HAP-1 (cell line): Measurements from ENCODE around the gene SYTL1.

Experiments
- DNase-seq, 2 experiments: peaks; one replicate each; pipeline ENCODE4 v3.0.0-alpha.2; 2016 to 2020; ENCODE audit warnings: low spot score in 2 of 2
- H3K27me3 ChIP-seq: fragments of 250-450 bp; sonication (Bioruptor Pico); 2 replicates; pipeline ENCODE4 v1.5.1; 2020; ENCODE audit warnings: low read depth, mild to moderate bottlenecking, moderate library complexity
- H3K36me3 ChIP-seq: fragments of 250-450 bp; sonication (Bioruptor Pico); replicated peaks from 2 replicates; pipeline ENCODE4 v1.5.1; 2020; ENCODE audit warnings: mild to moderate bottlenecking
- H3K4me1 ChIP-seq: fragments of 250-450 bp; sonication (Bioruptor Pico); 2 replicates; pipeline ENCODE4 v1.5.1; 2020; ENCODE audit warnings: mild to moderate bottlenecking
- H3K4me3 ChIP-seq: fragments of 250-450 bp; sonication (Bioruptor Pico); 2 replicates; pipeline ENCODE4 v1.5.1; 2020; ENCODE audit warnings: mild to moderate bottlenecking, moderate library complexity
- H3K9me3 ChIP-seq: fragments of 250-450 bp; sonication (Bioruptor Pico); 2 replicates; pipeline ENCODE4 v1.5.1; 2020; ENCODE audit warnings: mild to moderate bottlenecking, moderate library complexity
- in situ Hi-C: fragments of 300-500 bp; cut with MboI; formaldehyde crosslinking; loops from 3 replicates; pipeline ENCODE4 v1.14.3; 2020; ENCODE audit warnings: low sequenced_read_pairs, inconsistent platforms, mixed read lengths

SYTL1 gene

DNA sequence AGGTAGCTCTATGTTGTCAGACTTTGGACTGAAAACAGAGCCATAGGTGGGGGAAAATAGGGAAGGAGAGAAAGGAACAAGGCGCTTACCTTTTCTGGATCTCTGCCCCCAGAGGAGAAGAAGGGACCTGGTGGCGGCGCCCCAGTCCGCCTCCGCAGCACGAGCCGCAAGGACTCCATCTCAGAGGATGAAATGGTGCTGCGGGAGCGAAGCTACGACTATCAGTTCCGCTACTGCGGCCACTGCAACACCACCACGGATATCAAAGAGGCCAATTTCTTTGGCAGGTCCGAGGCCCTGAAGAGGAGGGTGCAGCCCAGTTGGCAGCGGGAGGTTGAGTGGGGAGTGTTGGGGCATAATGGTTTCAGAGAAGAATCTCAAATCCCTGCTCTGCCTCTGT, 38.3 kb upstream of the SYTL1 start:
- in situ Hi-C loops = loop anchor here (5.0 kb wide), 1 partner anchor 84 kb away; no protein-coding TSS in a partner anchor
- Histone ChIP-seq H3K27me3 (no peaks in the 10 kb centered on the region), H3K4me1 (no peaks in the 10 kb centered on the region), H3K4me3 (no peak overlapping the region), H3K36me3 (no peaks in the 10 kb centered on the region), H3K9me3 (no peaks in the 10 kb centered on the region)
- no peak for DNase-seq

DNA sequence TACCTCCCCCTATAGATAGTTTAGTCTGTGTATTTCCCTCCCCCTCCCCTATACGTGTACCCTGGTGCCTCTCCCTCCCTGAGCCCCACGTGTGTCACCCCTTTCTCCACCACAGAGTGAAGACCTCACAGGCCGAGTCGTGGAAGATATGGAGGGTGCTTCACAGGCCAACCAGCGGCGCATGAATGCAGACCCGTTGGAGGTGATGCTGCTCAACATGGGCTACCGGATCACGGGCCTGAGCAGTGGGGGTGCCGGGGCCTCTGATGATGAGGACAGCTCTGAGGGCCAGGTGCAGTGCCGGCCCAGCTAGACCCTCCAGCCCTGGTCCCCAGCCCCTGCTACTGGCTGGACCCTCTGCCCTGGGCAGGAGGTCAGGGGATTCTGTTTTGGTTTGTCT, 35.8 kb upstream of the SYTL1 start:
- H3K27me3 ChIP-seq = no peaks in the 10 kb centered on the region
- H3K9me3 ChIP-seq = no peaks in the 10 kb centered on the region
- in situ Hi-C loops = no loop called here
- no peak overlapping the region for H3K4me3 ChIP-seq
- H3K4me1 ChIP-seq = no peaks in the 10 kb centered on the region
- DNase-seq = no peak
- no peaks in the 10 kb centered on the region for H3K36me3 ChIP-seq

DNA sequence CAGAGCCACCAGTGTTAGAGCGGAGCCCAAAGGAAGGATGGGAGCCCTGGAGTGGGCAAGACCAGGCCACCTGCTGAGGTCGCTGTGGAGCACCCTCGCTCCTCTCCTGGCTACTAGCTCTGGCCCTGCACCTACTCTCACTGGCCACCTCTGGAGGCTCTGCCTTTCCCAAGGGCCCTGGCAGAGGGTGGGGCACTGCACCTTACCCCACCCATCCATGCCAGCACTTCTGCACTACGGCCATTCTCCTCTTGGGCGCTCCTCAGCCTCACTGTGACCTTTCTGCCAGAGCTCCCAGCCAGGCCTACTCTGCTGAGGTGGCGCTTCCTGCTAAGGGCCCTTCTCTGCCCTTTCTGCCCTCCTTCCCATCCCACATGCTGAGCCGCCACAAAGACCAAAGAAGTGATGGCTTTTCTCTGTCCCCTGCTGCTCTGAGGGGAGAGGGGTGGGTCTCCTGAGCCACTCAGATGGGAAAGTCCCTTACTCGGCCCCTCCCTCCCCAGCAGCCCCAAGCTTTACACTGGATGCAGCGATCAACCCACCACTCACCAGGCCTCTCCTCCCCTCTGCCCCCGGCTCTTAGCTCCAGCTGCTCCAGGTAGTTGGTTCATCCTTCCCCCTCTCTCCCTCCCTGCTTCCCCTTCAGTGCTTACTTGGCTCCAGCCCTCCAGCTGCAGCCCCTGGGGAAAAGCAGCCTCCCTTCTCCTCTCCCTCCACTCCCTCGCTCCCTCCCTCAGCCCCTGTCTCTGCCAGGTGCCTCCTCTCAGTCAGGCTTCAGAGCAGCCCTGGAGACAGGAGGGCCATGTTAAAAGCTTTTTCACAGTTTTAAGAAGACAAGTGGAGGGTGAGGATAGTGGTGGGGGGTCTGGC, 34.7 kb upstream of the SYTL1 start:
- no peak for DNase-seq
- H3K4me1 ChIP-seq = no peaks in the 10 kb centered on the region
- no peaks in the 10 kb centered on the region for H3K9me3 ChIP-seq
- in situ Hi-C loops = no loop called here
- H3K4me3 ChIP-seq = no peak overlapping the region
- no peaks in the 10 kb centered on the region for H3K27me3 ChIP-seq
- no peaks in the 10 kb centered on the region for H3K36me3 ChIP-seq

DNA sequence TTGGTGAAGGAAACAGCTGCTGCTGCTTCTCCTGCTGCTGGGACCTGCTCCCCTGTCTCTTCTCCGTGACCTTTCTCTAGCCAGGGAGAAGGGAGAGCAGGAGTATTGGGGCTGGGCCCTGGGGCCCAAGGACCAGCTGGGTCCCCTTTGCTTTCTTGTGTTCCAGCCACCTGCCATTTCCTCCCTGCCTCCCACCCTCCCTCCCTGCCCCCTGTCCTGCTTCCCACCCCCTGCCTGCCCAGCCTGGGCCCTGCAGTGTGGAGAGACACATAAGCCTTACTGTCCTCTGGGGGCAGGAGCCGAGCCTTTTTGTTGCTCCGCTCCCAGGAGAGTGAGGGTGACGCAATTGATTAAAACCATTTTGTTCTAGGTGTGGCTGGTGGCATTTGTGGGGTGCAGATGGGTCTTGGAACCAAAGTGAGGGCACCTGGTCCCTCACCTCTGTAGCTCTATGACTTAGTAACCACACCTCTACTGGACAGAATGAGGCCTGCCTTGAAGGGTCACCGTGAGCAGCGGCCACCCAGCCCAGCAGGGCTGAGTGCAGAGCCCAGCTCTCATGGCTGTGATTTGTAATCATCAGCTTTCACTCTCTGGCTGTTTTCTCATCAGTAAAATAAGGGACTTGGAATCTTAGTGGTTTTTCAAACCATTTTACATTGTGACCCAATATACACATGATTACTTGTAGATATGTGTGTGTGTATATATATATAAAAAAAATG, 33.8 kb upstream of the SYTL1 start:
- Histone ChIP-seq H3K36me3 (no peaks in the 10 kb centered on the region), H3K27me3 (no peaks in the 10 kb centered on the region), H3K4me3 (no peak overlapping the region), H3K4me1 (no peaks in the 10 kb centered on the region), H3K9me3 (no peaks in the 10 kb centered on the region)
- in situ Hi-C loops = no loop called here
- no peak for DNase-seq

DNA sequence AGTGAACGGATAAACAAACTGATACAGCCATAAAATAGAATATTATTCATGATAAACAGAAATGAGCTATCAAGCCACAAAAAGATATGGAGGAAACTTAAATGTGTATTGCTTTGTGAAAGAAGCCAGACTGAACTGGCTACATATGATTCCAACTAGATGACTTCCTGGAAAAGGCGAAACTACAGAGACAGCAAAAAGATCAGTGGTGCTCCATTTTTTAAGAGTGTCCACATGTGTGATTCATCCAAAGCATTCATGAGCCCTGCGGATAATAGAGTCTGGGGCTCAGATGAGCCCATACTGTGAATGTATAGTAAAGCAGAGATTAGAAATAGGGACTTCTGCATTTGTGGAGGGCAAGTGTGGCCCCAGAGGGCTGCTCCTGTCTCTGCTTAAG, 27.7 kb upstream of the SYTL1 start:
- Histone ChIP-seq H3K4me3 (no peak overlapping the region), H3K27me3 (0 out of 2 replicates have a peak, but pooled peaks cover 2% of the 10 kb centered on the region), H3K4me1 (no peaks in the 10 kb centered on the region), H3K9me3 (no peaks in the 10 kb centered on the region), H3K36me3 (no peaks in the 10 kb centered on the region)
- in situ Hi-C loops = no loop called here
- DNase-seq = no peak

DNA sequence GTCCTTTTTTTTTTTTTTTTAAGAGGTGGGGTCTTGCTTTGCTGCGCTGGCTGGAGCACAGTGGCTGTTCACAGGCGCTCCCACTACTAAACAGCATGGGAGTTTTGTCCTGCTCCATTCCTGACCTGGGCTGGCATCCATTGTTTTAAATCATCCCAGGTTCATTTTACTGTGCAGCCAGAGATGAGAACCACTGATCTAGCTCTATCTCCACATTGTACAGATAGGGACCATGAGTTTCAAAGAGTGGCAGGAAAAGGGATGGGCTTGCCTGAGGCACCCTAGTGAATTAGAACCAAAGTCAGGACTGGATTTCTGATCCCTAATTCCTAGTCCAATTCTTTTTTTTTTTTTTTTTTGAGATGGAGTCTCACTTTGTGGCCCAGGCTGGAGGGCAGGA, 27.1 kb upstream of the SYTL1 start:
- no peaks in the 10 kb centered on the region for H3K9me3 ChIP-seq
- in situ Hi-C loops = no loop called here
- H3K27me3 ChIP-seq = 0 out of 2 replicates have a peak, but pooled peaks cover 2% of the 10 kb centered on the region
- H3K4me1 ChIP-seq = no peaks in the 10 kb centered on the region
- H3K36me3 ChIP-seq = no peaks in the 10 kb centered on the region
- DNase-seq = no peak
- H3K4me3 ChIP-seq = no peak overlapping the region

DNA sequence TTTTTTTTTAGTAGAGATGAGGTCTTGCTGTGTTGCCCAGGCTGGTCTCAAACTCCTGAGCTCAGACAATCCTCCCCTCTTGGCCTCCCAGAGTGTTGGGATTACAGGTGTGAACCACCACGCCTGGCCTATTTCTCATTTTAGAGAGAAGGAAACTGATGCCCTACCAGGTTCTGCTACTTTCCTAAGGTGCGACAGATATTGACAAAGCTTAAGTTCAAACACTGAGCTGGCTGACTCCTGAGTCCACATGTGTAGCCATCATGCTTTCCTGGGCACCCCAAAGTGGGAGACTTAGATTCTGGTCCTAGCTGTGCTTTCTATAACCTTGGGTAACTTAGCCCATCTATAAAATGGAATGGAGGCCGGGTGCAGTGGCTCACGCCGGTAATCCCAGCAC, 25.0 kb upstream of the SYTL1 start:
- in situ Hi-C loops = no loop called here
- no peaks in the 10 kb centered on the region for H3K4me1 ChIP-seq
- no peaks in the 10 kb centered on the region for H3K9me3 ChIP-seq
- H3K4me3 ChIP-seq = no peak overlapping the region
- no peak for DNase-seq
- H3K27me3 ChIP-seq = 0 out of 2 replicates have a peak, but pooled peaks cover 2% of the 10 kb centered on the region
- no peaks in the 10 kb centered on the region for H3K36me3 ChIP-seq

DNA sequence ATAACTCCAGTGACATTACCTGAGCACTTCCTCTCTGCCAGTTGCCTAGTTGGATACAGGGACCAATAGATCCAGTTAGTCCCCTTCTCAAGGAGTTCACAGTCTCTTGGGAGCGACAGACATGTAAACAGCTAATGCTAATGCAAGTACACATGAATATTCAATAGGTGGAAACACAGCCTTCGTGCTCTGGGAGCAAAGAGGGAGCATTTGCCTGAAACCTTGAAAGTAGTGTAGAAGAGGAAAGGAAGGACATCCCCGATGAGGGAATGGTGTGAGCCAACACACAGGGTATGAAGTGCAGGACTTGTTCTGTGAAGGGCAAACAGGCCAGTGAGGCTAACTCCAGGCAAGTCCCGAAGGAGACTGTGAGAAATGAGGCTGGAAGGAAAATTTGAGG, 23.7 kb upstream of the SYTL1 start:
- Histone ChIP-seq H3K4me3 (no peak overlapping the region), H3K9me3 (no peaks in the 10 kb centered on the region), H3K27me3 (0 out of 2 replicates have a peak, but pooled peaks cover 2% of the 10 kb centered on the region), H3K4me1 (peaks cover 2% of the 10 kb centered on the region; the same call in 1 of the 2 replicates), H3K36me3 (no peaks in the 10 kb centered on the region; the same call in 1 of the 2 replicates)
- DNase-seq = no peak
- in situ Hi-C loops = no loop called here

DNA sequence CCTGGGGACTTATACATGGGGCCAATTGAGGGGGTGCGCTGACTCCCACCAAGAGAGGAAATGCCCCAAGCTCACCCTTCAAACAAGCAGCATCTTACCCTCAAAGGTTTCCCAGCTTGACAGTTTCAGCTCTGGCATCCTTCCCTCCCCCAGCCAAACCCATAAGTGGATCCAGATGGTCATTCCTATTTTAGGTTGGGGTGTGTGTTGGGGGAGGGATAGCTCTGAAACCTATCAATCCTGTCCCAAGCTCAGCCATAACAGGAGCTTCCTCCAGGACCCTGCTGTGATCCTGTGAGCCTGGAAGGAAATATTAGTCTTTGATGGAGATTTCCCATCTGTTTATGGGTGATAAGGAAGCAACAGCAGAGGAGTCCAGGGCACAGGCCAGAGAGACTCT, 23.2 kb upstream of the SYTL1 start:
- no peak for DNase-seq
- peaks cover 6% of the 10 kb centered on the region; the same call in 1 of the 2 replicates for H3K4me1 ChIP-seq
- no peaks in the 10 kb centered on the region for H3K27me3 ChIP-seq
- in situ Hi-C loops = no loop called here
- no peaks in the 10 kb centered on the region for H3K9me3 ChIP-seq
- no peak overlapping the region for H3K4me3 ChIP-seq
- H3K36me3 ChIP-seq = no peaks in the 10 kb centered on the region; the same call in 1 of the 2 replicates

DNA sequence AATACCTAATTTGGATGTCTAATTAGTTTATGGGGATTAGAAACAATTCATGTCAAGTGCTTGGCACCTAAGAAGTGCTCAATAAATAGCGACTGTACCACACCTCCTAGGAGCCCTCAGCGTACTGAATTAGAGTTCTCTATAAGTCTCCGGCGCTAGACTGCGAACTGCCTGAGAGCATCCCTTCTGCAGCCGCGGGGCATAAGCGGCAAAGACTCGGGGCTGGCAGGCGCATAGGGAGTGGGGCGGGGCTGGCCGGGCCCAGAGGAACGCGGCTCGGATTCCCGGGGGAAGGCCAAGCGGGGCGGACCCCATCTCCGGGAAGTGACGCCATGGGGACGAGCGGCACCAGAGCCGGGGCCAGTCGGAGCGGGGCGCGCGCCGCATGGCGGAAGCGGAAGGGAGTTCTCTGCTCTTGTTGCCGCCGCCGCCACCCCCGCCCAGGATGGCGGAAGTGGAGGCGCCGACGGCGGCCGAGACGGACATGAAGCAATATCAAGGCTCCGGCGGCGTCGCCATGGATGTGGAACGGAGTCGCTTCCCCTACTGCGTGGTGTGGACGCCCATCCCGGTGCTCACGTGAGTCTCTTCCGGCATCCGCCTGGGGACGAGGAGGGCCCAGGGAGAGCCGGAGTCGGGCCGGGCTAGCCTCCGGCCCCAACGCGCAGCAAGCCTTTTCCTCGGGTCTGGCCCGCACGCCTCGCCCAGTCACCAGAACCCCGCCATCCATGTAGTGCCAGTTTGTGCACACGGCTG, 19.8 kb upstream of the SYTL1 start, which contains the start of gene TMEM222:
Gene TMEM222 (plus strand): TSS at position 351 of the 756 bp plus-strand sequence. CDS start 35 bp downstream, at position 386.
- DNase-seq = peak; percentile 91 to 97
- Histone ChIP-seq H3K4me3 (peak within 1 kb of the TSS; percentile 94), H3K36me3 (peaks cover 24% of the 10 kb centered on the region), H3K9me3 (no peaks in the 10 kb centered on the region), H3K4me1 (peaks cover 6% of the 10 kb centered on the region; the same call in 1 of the 2 replicates), H3K27me3 (no peaks in the 10 kb centered on the region)
- in situ Hi-C loops = no loop called here

DNA sequence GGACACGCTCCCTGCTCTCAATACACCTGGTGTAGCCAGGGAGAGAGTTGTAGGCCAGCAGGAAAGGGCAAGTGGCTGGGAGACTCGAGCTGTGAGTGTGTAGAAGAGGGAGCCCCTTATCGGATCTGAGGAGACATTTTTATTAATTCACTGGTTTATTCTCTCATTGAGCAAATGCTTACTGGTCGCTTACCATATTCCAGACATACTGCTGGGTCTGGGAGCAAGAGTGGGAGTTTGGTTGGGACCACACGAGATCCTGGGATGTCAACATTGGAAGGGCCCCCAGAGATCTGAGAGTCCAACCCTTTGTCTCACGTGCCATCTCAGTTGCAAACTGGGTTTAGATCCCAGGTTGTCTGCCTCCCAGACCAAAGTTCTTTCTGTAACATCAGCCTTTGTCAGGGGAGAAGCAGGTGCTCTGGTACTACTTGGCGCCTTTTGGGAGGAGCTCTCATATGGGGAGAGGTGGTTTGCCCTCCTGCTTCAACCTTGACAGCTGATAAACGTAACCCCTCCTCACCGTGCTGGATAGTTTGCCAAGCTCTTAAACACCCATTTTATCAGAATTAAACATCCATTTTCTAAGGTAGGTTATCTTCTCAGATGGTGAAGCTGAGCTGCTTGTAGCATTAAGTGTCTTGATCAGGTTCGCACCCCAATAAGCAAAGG, 19.1 kb upstream of the SYTL1 start:
- Histone ChIP-seq H3K4me1 (peaks cover 6% of the 10 kb centered on the region; the same call in 1 of the 2 replicates), H3K9me3 (no peaks in the 10 kb centered on the region), H3K4me3 (peak overlapping the region; percentile 94), H3K36me3 (peaks cover 26% of the 10 kb centered on the region), H3K27me3 (no peaks in the 10 kb centered on the region)
- in situ Hi-C loops = no loop called here
- no peak for DNase-seq

DNA sequence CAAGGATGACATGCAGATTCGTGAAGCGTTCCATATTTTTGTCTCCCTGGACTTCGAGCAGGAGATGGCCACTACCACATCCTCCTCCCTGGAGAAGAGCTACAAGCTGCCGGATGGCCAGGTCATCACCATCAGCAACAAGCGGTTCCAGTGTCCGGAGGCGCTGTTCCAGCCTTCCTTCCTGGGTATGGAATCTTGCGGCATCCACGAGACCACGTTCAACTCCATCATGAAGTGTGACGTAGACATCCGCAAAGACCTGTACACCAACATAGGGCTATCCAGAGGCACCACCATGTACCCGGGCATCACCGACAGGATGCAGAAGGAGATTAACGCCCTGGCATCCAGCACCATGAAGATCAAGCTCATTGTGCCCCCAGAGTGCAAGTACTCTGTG, 16.5 kb upstream of the SYTL1 start:
- H3K36me3 ChIP-seq = peaks cover 30% of the 10 kb centered on the region
- DNase-seq = no peak
- in situ Hi-C loops = no loop called here
- peaks cover 6% of the 10 kb centered on the region; the same call in 1 of the 2 replicates for H3K4me1 ChIP-seq
- no peaks in the 10 kb centered on the region for H3K9me3 ChIP-seq
- no peaks in the 10 kb centered on the region for H3K27me3 ChIP-seq
- no peak overlapping the region for H3K4me3 ChIP-seq

DNA sequence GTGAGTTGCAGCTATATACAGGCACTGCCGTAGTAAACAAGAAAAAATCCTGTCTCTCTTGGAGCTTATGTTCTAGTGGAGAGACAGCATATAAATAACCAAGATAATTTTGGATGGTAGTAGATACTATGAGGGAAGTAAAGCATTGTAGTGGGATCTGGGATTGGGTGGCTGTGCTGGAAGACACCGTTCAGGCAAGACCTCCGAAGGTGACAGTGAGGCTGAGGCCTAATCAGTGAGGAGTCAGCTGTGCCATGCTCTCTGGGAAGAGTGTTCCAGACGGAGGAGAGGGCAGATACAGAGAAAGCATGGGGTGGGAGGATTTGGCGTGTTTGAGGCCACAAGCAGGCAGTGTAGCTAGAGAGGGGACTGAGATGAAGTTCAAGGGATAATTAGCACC, 13.9 kb upstream of the SYTL1 start:
- no peaks in the 10 kb centered on the region for H3K9me3 ChIP-seq
- peaks cover 6% of the 10 kb centered on the region; the same call in 1 of the 2 replicates for H3K4me1 ChIP-seq
- H3K4me3 ChIP-seq = no peak overlapping the region
- in situ Hi-C loops = no loop called here
- no peaks in the 10 kb centered on the region for H3K27me3 ChIP-seq
- DNase-seq = no peak
- H3K36me3 ChIP-seq = peaks cover 39% of the 10 kb centered on the region
